GM18909 (cell line): ENCODE data around the gene CEBPE.
"Not testable (repeated sequence)": the region's sequence is repeated elsewhere in the genome, so short reads cannot be mapped to it uniquely, and the experiment has no call there.

Source experiments
- ATAC-seq: cut with Tn5 transposase; IDR thresholded peaks from one replicate; pipeline ENCODE4 v1.9.1; 2021; ENCODE audit warnings: mild to moderate bottlenecking; ENCODE audit not compliant: unreplicated experiment, poor library complexity

CEBPE gene

DNA sequence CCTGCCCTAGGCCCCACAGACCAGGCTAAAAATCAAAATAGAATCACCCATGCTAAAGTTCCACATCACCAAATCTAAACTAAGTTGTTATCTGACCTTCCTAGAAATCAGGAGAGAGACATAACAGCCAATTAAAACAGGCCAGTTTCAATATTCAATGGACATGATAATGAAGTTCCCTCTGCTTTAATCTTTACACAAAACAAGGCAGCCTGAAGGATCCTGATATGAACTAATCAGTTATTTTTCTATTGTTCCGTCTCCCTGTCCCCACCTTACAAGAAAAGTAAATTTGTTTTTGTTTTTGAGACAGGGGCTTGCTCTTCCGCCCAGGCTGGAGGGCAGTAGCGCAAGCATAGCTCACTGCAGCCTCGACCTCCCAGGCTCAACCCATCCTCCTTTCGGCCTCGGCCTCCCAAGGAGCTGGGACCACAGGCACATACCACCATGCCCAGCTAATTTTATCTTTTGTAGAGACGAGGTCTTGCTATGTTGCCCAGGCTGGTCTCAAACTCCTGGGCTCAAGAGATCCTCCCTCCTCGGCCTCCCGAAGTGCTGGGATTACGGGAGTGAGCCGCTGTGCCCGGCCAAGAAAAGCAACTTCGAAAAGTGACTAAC, 5.4 kb upstream of the CEBPE start:
- ATAC-seq = no peak

DNA sequence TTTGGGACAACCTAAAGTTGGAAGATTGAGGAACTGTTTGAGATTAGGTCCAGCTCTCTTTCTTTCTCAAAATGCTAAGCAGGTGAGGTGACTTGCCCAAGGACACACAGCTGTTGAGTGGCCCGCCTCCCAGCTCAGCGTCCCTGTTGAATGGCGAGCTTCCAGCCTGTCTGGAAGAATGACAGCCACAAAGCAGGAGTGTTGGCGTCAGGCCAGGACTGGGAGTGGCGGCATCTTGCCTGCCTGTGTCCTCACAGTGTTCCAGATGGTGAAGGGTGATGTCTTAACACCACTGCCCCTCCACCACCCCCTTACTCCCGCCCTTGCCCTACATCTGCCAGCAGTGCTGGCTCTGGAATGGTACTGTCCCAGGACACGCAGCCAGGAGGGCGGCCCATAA, 4.4 kb upstream of the CEBPE start:
- no peak for ATAC-seq

DNA sequence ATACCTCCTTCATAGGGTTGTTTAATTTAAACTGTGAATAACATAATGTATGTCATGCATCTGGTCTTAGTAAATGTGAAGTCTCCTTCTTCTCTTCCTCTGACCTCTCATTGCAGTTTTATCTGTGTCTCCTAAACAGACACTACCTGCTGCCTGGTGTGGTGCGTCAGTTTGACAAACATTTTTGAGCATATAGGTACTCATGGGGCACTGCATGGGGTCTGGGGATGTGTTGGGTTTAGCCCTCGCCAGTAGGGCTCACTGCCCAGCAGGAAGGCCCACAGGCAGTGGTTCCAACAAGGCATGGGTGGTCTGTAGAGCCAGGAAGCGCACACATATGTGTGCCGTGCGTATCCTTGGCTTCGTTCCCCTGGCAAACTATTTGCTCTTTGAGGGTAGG, 3.0 kb upstream of the CEBPE start:
- no peak for ATAC-seq

DNA sequence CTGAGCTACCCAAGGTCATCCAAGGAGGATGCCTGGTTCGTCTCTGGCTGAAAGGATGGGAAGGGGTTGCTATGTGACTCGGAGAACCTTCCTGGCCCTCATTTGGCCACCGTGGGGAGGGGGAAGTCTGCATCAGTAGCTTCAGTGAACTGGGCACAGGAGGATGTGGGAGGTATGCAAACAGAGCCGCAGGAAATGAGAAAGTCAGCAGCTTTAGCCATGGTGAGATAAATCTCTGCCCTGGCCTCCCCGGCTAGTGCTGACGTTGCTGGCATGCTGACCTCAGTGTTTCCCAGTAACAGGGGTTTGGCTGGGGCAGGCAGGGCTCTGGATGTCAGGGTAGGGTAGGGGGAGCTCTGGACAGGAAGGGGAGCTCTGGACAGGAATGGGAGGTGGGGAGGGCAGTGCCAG, 2.3 kb upstream of the CEBPE start:
- ATAC-seq = no peak

DNA sequence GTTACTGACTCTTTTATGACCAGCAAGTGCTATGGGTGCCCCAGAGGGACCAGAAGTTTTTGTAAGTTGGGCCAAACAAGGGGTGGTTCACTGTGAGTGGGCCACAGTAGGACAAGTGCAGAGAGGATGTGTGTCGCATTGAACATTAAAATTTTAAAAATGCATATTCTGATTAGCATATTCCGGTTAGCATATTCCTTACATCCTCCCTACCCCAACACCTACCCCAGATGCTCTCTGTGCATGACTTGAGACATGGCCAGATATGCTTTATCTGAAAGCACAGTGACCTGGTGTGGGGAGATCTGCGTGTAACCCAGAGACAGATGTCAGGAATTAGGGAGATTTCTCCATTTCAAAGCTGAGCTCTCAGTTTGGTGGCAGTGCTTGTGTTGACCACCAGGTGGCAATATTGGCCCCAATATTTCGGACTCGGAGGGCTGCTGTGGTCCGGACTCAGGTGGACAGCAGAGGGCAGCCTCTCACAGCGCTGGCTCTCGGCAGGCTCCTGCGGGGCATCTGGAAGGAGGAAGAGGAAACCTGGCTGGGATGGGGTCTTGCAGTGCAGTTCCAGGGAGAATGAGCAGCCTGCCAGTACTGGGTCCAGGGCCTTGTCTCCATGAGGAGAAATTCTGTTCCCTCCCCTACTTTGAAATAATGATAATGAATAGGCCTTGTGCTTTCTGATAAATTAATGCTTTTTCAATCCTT, 1.6 kb upstream of the CEBPE start:
- ATAC-seq = peak; percentile 79

DNA sequence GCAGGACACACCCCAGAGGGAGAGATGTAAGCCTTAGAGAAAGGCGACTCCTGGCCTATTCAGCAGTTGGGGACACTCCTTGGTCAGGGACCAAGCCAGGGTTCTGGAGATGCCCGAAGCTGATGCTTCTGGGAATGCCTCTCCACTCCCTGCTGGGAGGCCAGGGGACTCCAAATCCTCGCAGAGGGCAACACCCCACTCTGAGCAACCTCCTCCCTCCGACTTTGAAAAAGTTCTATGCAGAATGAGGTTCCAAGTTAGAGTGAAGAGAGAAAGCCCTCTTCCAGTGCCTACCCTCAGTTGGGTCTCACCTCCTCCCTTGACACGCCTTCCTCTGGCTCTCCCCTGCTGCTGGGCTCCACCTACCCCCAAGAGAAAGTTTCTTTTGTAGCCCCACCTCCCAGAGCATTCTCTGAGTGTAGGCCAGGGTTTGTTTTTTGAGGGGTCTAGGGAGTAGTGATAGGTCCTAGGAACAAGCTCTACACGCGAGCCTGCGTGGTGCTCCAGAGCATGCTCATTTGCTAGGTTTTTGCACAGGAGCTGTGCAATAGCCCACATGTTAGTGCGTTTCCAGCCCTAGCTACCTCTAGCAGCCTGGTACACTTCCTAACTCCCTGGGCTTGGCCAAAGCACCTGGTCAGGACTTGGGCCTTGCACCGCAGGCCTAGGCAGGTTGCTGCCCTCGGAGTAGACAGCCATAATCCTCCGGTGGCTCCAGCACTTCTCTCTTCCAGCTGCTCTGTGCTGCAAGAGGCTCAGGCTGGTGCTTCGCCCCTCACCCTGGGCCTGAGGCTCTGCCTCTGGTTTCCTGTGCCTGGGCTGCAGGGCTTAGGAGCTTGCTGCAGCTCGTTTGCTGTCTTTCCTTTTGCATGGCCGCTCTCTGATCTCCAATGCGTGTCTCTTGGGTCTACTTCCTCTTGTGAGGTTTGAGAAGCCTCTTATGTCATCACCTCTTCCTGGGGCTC, 590 bp upstream of the CEBPE start:
- ATAC-seq = no peak

DNA sequence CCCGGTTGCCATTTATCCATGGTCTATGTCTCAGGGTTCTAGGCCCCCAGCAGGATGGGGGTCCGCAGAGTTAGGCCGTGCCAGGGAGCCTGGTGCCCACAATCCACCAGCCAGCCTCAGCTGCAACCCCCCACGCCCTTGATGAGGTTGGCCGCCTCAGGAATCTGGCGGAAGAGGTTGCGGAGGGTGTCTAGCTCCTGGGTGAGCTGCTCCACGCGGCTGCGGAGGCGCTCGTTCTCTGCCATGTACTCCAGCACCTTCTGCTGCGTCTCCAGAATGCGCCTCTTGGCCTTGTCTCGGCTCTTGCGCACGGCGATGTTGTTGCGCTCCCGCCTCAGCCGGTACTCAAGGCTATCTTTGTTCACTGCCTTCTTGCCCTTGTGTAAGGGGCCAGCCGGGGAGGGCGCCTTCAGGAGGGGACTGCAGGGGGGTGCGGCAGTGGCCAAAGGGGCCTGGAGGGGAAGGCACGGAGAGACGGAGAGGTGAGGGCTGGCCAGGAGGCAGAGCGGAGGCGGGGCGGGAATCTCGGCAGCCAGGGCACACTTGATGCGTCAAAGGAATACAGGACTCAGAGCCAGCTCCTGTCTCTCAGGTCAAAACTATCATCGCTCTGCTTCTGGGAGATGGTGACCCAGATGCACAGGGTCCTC, 1.6 kb downstream of the CEBPE start:
- no peak for ATAC-seq

DNA sequence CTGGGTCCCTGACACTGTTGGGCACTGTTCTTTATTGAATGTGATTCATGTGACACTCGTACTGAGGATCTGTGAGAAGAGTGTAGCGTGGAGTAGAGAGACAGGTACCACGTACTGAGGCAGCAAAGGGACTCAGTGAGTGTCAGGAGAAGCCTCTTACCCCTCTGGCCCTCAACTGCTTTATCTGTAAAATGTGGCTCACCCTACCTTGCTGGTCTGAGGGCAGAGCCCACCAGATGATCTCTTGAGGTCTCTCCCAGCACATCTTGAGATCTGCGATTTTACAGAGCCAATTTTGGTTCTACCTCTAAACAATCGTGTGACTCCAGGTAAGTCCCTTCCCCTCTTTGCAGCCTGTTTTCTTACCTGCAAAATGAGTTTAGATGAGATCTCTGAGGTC, 3.1 kb downstream of the CEBPE start:
- ATAC-seq = no peak

DNA sequence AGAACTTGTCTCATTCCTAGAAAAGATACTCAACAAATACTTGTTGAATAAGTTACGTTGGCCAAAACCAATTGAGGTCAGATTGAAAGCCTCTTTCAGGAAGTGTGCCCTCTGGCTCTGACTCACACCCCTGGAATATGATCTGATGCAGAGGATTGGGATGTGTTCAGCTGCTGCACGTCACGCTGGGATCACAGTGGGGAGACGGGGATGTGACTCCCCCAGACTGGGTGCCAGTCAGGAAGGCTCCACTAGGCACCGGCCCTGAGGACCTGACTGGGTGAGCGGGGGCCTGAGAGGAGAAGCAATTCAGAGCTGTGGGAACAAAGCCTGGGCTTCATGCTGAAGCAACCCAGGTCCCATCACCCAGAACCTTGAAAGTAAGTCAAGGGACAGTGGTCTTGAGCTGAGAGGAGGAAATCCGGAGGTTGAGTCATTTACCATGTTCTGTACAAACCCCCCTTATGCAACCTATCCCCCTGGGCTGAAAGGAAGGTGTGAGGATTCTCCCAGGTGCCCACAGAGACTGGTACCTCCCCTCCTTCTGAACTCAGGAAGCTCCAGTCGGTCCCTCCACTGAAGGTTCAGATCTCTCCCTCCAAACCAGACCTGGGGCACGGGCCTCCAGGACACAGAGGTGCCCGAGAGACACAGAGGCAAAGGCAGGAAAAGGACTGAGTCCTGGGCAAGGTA, 3.9 kb downstream of the CEBPE start:
- ATAC-seq = no peak

DNA sequence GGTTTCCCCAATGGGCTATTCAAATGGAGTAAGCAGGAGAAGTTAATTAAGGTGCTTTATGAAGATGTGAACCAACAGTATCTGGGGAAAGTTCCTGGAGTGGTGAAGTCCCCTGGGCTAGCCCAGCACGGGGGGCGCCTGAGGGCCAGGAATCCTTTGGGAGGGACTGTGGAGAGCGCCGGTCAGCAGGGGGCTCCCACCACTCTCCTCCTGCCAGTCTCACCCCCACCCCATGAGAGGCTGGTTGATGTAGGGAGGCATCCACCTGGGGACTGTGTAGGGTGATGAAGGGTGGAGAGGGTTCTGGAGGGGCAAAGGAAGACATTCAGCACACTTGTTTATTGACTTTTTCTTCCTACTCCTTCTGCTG, 4.4 kb downstream of the CEBPE start:
- ATAC-seq = no peak

DNA sequence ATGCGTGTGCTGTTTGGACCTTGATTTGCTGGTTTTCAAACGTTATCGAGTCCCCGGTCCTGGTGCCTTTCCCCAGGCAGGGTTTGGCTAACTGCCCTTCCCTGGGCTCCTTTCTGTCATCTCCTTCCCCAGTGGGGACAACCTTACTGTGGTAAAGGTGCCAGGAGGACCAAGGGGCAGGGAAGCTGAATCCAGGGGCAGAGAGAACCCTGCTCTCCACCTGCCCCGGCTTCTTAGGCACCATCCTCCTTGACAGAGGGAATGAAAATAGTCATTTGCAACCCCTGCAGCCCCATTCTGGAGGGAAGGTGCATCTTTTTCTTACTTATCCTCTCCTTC, 5.0 kb downstream of the CEBPE start:
- no peak for ATAC-seq

DNA sequence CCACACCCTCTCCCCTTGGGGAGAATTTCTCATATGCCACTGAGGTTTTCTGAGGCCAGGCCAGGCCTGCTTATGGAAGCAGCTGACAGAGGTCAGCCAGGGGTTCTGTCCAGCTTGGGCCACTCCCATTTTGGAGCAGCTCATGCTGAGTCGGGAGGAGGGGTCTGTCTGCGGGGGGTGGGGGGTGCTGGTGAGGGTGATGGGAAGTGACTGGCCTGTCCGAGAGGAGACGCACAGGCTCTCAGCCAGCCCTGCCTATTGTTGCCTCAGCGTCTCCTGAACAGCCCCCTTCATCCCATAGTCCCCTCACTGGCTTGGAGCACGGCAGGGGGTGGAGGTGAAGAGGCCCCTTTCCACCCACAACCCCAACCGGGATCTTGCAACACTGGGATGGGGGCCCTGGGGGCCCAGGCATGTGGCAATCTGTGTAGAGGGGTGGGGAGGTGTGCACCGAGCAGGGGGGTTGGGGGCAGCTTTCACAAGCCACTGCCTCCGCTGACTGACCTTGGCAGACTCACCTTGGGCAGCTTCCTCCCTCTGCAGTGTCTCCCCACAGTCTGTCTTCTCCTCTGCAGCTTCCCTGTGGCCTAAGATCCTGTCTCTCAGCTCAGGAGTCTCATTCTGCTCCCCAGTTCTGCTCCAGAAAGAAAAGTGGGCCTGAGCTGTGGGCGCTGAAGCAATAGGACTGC, 5.5 kb downstream of the CEBPE start:
- ATAC-seq = no peak

DNA sequence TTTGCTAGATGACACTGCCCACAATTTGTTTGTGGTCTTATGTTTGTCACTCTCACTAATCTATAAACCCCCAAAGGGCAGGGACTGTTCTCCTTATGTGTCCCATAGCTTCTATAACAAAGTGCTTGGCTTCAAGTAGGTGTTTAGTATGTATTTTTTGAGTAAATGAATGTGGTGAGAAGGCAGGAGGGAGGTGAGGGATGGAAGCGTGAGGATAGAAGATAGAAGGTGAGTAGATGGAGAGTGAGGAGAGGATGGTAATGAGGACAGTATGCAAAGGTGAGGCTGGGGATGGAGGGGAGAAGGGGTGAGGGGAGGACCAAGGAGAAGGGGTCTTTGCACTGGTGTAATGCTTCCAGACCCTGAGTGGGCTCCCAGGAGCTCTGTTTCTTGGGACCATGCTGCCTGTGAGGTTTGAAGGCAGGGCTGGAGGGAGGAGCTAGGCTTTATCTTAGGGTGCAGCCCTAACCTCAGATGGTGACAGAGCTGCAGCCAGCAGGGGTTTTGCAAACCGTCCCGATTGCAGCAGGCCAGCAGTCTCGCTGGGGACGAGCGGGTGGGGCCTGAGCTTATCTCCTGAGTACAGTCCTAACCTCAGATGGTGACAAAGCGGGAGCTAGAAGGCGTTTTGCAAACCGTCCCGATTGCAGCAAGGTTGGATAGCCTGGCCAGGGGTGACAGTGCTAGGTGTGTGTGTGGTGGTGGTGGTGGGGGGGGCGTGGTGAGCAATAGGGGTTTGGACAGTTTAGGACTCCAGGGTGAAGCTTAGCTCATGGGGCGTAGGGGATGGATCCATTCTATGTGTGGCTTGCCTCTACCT, 6.5 kb downstream of the CEBPE start:
- ATAC-seq = no peak

DNA sequence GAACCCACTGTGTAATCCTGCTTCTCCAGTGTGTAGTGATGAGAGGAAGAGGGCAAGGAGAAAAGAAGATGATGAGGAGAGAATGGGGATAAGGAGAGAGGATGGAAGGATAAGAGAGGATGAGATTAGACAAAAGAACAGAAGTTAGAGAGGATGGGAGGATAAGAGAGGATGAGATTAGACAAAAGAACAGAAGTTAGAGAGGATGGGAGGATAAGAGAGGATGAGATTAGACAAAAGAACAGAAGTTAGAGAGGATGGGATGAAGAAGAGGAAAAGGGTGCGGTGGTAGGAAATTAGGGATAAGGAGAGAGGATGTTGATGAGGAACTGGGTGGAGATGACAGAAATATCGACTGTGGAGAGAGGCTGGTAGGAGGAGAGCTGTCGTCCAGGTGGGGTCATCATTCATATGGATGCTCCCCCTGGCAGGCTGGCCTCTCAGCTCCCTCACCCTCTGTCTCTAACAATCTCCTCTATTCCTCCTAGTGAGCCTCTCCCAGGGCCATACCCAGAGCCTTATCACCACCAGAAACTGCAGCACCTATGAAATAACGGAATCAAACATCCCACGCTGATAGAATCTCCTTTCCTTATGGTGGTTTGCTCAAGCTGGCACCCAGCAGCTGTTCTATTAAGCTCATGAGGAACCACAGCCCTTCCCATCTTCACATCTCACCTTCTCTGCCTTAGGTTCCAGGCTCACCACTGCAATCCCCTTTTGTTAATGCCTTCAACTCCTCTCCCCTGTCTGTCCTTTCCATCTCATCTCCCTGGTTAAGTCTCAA, 8.3 kb downstream of the CEBPE start:
- ATAC-seq = no peak

DNA sequence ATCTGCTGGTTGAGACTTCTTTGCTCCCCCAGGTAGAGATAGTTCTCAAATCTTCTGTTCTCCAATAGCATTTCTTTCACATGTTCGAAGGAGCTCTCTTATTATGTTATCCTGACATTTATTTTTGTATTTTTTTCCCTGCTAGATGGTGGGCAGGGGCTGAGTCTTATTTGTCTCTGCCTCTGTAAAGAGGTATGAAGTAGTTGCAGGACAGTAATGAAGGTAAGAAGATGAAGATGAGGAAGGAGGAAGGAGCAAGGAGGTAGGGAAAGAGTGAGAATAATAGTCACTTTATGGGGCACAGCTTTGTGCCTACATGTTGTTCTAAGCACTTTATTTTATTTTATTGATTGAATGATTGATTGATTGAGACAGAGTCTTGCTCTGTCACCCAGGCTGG, 9.3 kb downstream of the CEBPE start:
- ATAC-seq = no peak

DNA sequence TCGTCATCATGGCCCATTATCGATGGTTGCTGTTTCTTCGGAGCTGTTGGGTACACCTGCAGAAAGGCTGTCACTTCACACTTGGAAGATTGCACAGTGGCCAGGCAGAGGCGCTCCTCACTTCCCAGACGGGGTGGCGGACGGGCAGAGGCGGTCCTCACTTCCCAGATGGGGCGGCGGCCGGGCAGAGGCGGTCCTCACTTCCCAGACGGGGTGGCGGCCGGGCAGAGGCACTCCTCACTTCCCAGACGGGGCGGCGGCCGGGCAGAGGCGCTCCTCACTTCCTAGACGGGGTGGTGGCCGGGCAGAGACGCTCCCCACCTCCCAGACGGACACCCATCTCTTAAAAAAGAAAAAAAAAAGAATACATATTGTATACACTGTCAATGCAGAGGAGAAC, 10.9 kb downstream of the CEBPE start:
- not testable (repeated sequence) for ATAC-seq

DNA sequence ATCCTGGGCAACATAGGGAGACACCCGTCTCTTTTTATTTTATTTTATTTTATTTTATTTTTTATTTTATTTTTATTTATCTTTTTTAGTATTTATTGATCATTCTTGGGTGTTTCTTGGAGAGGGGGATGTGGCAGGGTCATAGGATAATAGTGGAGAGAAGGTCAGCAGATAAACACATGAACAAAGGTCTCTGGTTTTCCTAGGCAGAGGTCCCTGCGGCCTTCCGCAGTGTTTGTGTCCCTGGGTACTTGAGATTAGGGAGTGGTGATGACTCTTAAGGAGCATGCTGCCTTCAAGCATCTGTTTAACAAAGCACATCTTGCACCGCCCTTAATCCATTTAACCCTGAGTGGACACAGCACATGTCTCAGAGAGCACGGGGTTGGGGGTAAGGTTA, 11.4 kb downstream of the CEBPE start:
- not testable (repeated sequence) for ATAC-seq

DNA sequence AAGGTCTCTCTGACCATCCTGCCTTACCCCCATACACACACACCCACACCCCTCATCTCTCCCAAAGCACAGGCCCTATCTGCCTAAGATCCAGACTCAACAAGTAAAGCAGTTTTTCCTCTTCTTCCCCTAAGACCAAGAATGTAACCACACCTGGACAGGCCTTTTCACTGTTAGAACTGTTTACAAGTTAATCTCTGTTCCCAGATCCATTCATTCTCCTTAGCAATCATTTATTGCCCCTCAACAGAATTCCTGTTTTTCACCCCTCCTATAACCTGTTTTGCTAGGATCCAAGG, 12.4 kb downstream of the CEBPE start:
- no peak for ATAC-seq
